GM12878 (cell line): ENCODE data around the gene FAM9A. TPM values are rescaled to one million over a fixed set of nuclear protein-coding genes. Genes with fewer than 3 reads are reported as not detected.

Source experiments
- ATAC-seq: fragments of 200-7000 bp; cut with Tn5 transposase; 3 replicates; pipeline ENCODE4 v1.9.1; 2020; ENCODE audit warnings: mild to moderate bottlenecking, moderate library complexity
- BruUV-seq: library from RNA; stranded (reverse); fragments of 400-500 nt; replicated peaks from 2 replicates; lab custom pipeline; 2021; lab: Mats Ljungman, UMichigan
- CTCF ChIA-PET: fragments of 300-600 bp; sonication (Branson Sonifier 250); formaldehyde crosslinking; extraction: SDS; loops from one replicate; lab custom pipeline; 2021; ENCODE audit warnings: inconsistent platforms; lab: Yijun Ruan, JAX
- POLR2A ChIA-PET: fragments of 350-600 bp; formaldehyde crosslinking; extraction: SDS; loops from one replicate; lab custom pipeline; 2021; ENCODE audit warnings: inconsistent platforms; lab: Charles Lee
- RAD21 ChIA-PET: fragments of 300-600 bp; sonication (Branson Sonifier 250); formaldehyde crosslinking; loops from one replicate; lab custom pipeline; 2023; ENCODE audit warnings: antibody characterized with exemption; ENCODE audit not compliant: unreplicated experiment; lab: Charles Lee
- SMC1A ChIA-PET: fragments of 300-600 bp; sonication (Branson Sonifier 250); formaldehyde crosslinking; loops from one replicate; lab custom pipeline; 2023; ENCODE audit not compliant: unreplicated experiment, uncharacterized antibody; lab: Charles Lee
- DNase-seq: peaks from one replicate; pipeline ENCODE4 v3.0.0-alpha.2; 2011; ENCODE audit warnings: low read depth, low spot score
- FAIRE-seq: peaks from 3 replicates; lab custom pipeline; 2011; peaks lifted over from hg19 to GRCh38; lab: Jason Lieb, UNC
- H2AFZ ChIP-seq: 2 replicates; pipeline ENCODE4 v1.6.0; 2011; ENCODE audit warnings: low read depth, low read length, control low read depth; ENCODE audit not compliant: control insufficient read depth
- H3K27ac ChIP-seq: 2 replicates; pipeline ENCODE4 v1.5.1; 2011; ENCODE audit warnings: control low read depth; ENCODE audit not compliant: control insufficient read depth, insufficient read depth
- H3K27me3 ChIP-seq, 2 experiments: replicated peaks in 1 of 2; 2 replicates each; pipeline versions ENCODE4 v1.6.0 to v1.6.1; 2011; ENCODE audit warnings: low read length in 1 of 2; ENCODE audit not compliant: control insufficient read depth in 2 of 2, insufficient read depth in 2 of 2
- H3K36me3 ChIP-seq, 2 experiments: 2 replicates each; pipeline ENCODE4 v1.5.1; 2011; ENCODE audit warnings: low read length in 1 of 2; ENCODE audit not compliant: control insufficient read depth in 2 of 2, insufficient read depth in 2 of 2
- H3K4me1 ChIP-seq: 2 replicates; pipeline ENCODE4 v1.6.1; 2011; ENCODE audit warnings: mild to moderate bottlenecking, low read length, moderate library complexity, mixed read lengths; ENCODE audit not compliant: control insufficient read depth, insufficient read depth
- H3K4me2 ChIP-seq: 2 replicates; pipeline ENCODE4 v1.6.0; 2011; ENCODE audit warnings: control low read depth; ENCODE audit not compliant: control insufficient read depth, insufficient read depth
- H3K4me3 ChIP-seq: fragments of 200-600 bp; sonication (generic); 2 replicates; pipeline ENCODE4 v1.5.1; 2016
- H3K79me2 ChIP-seq: 2 replicates; pipeline ENCODE4 v1.6.0; 2011; ENCODE audit warnings: low read length; ENCODE audit not compliant: control insufficient read depth, insufficient read depth
- H3K9ac ChIP-seq: 2 replicates; pipeline ENCODE4 v1.8.0; 2011; ENCODE audit warnings: low read length, control low read depth, mixed read lengths; ENCODE audit not compliant: control insufficient read depth, insufficient read depth
- H3K9me3 ChIP-seq: replicated peaks from 3 replicates; pipeline ENCODE4 v1.5.1; 2011; ENCODE audit warnings: mild to moderate bottlenecking, low read length; ENCODE audit not compliant: control insufficient read depth, insufficient read depth
- H4K20me1 ChIP-seq: 2 replicates; pipeline ENCODE4 v1.6.0; 2011; ENCODE audit not compliant: control insufficient read depth, insufficient read depth
- ATF7 ChIP-seq: fragments of 450-650 bp; IDR thresholded peaks from 2 replicates; pipeline ENCODE4 v1.6.1; 2016; ENCODE audit warnings: low read depth, mild to moderate bottlenecking
- BMI1 ChIP-seq: fragments of 450-650 bp; IDR thresholded peaks from 2 replicates; pipeline ENCODE4 v1.6.1; 2016; ENCODE audit warnings: mild to moderate bottlenecking, moderate library complexity, borderline replicate concordance
- CBX5 ChIP-seq: sonication (generic); IDR thresholded peaks from 2 replicates; pipeline ENCODE4 v1.6.1; 2016; ENCODE audit warnings: low read depth, moderate library complexity, mild to moderate bottlenecking, inconsistent platforms
- CREM ChIP-seq: IDR thresholded peaks from 2 replicates; pipeline ENCODE4 v1.6.1; 2014; ENCODE audit warnings: antibody characterized with exemption, low read depth
- EZH2 ChIP-seq: IDR thresholded peaks from 2 replicates; pipeline ENCODE4 v1.6.1; 2012; ENCODE audit warnings: low read depth, mild to moderate bottlenecking, control low read depth, inconsistent platforms, low read length, borderline replicate concordance; ENCODE audit not compliant: control insufficient read depth
- FOS ChIP-seq: IDR thresholded peaks from 3 replicates; pipeline ENCODE4 v1.6.1; 2011; ENCODE audit warnings: borderline replicate concordance; ENCODE audit not compliant: insufficient read length; ENCODE audit errors: extremely low read depth
- NFYB ChIP-seq: IDR thresholded peaks from 2 replicates; pipeline ENCODE4 v1.6.1; 2011; ENCODE audit warnings: low read depth, mild to moderate bottlenecking, low read length, improper control_type of control experiment, moderate library complexity; ENCODE audit not compliant: insufficient read depth
- NRF1 ChIP-seq: conservative IDR thresholded peaks from 2 replicates; pipeline ENCODE4 v1.6.1; 2011; ENCODE audit warnings: mild to moderate bottlenecking, low read depth, low read length, improper control_type of control experiment
- RELA ChIP-seq: fragments of 450-650 bp; IDR thresholded peaks from 2 replicates; pipeline ENCODE4 v1.8.0; 2014; ENCODE audit warnings: borderline replicate concordance; ENCODE audit not compliant: partially characterized antibody
- SREBF2 ChIP-seq: IDR thresholded peaks from 2 replicates; pipeline ENCODE4 v1.6.1; 2012; ENCODE audit warnings: mild to moderate bottlenecking, low read length
- TCF12 ChIP-seq: IDR thresholded peaks from 2 replicates; pipeline ENCODE4 v1.6.1; 2011; ENCODE audit warnings: low read depth, mild to moderate bottlenecking, low read length
- WGBS: methylation state at CpG from one replicate; pipeline ENCODE4 v1.1.6; 2016; ENCODE audit warnings: low lambda C conversion rate; ENCODE audit not compliant: insufficient replicate concordance, insufficient coverage; ENCODE audit errors: missing lambda C conversion rate; 5-methylcytosine and 5-hydroxymethylcytosine counted together
- in situ Hi-C: fragments of 300-500 bp; cut with MboI; formaldehyde crosslinking; loops from 9 replicates; pipeline ENCODE4 v1.14.3; 2018; ENCODE audit warnings: mixed read lengths
- intact Hi-C: fragments of 100-400 bp; cut with micrococcal nuclease; formaldehyde crosslinking; loops from one replicate; pipeline ENCODE4 v1.14.2; 2022; ENCODE audit not compliant: unreplicated experiment
- polyA plus RNA-seq, 11 experiments: library from polyadenylated mRNA; depleted of rRNA in 4 of 11; unstranded in 6 of 11; stranded (reverse) in 5 of 11; fragments of >200 nt; fragmentation: Nextera tagmentation in 4 of 11; fragmentation: Illumina TruSeq in 1 of 11; extraction: Ambion mirVana in 4 of 11; extraction: Trizol in 1 of 11; gene quantifications; 1 replicate in 1 of 11; 2 replicates in 10 of 11; pipeline versions ENCODE4 v1.2.1 to v1.2.3, GENCODE V29; 2011 to 2016; ENCODE audit warnings: inconsistent platforms in 2 of 11, missing spikeins in 2 of 11, low read depth in 1 of 11
- total RNA-seq, 4 experiments: library from RNA; depleted of rRNA in 3 of 4; stranded (reverse); fragments of >200 nt in 3 of 4; fragmentation: Illumina TruSeq in 1 of 4; extraction: Trizol in 1 of 4; gene quantifications; 2 replicates each; pipeline versions ENCODE4 v1.2.1 to v1.2.3, GENCODE V29; 2013 to 2021
- TF ChIP-seq, protein P1 (sequence below): fragments of 450-650 bp; IDR thresholded peaks from 2 replicates; pipeline ENCODE4 v1.6.1; 2017; ENCODE audit warnings: mild to moderate bottlenecking
- TF ChIP-seq, protein P2 (sequence below): fragments of 450-650 bp; IDR thresholded peaks from 2 replicates; pipeline ENCODE4 v1.6.1; 2016; ENCODE audit warnings: mild to moderate bottlenecking, moderate library complexity, borderline replicate concordance
- TF ChIP-seq, protein P3 (sequence below): fragments of 450-650 bp; IDR thresholded peaks from 2 replicates; pipeline ENCODE4 v1.6.1; 2017; ENCODE audit warnings: mild to moderate bottlenecking, moderate library complexity

FAM9A gene
- total and polyA plus RNA-seq, 10 of the 15 experiments (the other 5 are each of a cell fraction or from before 2014, with no cell fraction given) = not detected

DNA sequence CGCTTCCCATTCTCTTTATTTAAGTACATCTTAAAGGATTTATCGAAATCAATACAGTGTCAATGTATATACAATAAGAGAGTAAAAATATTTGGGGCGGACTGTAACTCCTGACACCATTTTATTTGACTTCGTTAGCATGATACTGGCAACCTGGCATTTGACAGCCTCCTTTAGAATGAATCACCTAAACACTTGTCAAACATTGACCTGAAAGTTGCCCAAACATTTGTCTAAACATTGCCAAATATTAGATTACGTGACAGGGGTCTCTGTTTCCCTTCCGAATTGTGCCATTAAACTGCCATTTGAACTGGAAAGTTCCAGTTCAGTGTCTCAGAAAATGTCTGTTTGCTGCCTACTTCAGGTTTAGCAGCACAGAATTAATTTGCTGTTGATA is 20.8 kb upstream of the FAM9A start:
- intact Hi-C loops = no loop called here
- no peak for TF ChIP-seq NFYB
- no peak for TF ChIP-seq RELA
- TF ChIP-seq TCF12 = no peak
- TF ChIP-seq NRF1 = no peak
- TF ChIP-seq BMI1 = no peak
- no peak for TF ChIP-seq EZH2
- TF ChIP-seq FOS = no peak
- TF ChIP-seq, protein P1, sequence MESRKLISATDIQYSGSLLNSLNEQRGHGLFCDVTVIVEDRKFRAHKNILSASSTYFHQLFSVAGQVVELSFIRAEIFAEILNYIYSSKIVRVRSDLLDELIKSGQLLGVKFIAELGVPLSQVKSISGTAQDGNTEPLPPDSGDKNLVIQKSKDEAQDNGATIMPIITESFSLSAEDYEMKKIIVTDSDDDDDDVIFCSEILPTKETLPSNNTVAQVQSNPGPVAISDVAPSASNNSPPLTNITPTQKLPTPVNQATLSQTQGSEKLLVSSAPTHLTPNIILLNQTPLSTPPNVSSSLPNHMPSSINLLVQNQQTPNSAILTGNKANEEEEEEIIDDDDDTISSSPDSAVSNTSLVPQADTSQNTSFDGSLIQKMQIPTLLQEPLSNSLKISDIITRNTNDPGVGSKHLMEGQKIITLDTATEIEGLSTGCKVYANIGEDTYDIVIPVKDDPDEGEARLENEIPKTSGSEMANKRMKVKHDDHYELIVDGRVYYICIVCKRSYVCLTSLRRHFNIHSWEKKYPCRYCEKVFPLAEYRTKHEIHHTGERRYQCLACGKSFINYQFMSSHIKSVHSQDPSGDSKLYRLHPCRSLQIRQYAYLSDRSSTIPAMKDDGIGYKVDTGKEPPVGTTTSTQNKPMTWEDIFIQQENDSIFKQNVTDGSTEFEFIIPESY = no peak
- TF ChIP-seq, protein P2, sequence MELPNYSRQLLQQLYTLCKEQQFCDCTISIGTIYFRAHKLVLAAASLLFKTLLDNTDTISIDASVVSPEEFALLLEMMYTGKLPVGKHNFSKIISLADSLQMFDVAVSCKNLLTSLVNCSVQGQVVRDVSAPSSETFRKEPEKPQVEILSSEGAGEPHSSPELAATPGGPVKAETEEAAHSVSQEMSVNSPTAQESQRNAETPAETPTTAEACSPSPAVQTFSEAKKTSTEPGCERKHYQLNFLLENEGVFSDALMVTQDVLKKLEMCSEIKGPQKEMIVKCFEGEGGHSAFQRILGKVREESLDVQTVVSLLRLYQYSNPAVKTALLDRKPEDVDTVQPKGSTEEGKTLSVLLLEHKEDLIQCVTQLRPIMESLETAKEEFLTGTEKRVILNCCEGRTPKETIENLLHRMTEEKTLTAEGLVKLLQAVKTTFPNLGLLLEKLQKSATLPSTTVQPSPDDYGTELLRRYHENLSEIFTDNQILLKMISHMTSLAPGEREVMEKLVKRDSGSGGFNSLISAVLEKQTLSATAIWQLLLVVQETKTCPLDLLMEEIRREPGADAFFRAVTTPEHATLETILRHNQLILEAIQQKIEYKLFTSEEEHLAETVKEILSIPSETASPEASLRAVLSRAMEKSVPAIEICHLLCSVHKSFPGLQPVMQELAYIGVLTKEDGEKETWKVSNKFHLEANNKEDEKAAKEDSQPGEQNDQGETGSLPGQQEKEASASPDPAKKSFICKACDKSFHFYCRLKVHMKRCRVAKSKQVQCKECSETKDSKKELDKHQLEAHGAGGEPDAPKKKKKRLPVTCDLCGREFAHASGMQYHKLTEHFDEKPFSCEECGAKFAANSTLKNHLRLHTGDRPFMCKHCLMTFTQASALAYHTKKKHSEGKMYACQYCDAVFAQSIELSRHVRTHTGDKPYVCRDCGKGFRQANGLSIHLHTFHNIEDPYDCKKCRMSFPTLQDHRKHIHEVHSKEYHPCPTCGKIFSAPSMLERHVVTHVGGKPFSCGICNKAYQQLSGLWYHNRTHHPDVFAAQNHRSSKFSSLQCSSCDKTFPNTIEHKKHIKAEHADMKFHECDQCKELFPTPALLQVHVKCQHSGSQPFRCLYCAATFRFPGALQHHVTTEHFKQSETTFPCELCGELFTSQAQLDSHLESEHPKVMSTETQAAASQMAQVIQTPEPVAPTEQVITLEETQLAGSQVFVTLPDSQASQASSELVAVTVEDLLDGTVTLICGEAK = no peak
- TF ChIP-seq ATF7 = no peak
- no peak for TF ChIP-seq SREBF2
- TF ChIP-seq, protein P3, sequence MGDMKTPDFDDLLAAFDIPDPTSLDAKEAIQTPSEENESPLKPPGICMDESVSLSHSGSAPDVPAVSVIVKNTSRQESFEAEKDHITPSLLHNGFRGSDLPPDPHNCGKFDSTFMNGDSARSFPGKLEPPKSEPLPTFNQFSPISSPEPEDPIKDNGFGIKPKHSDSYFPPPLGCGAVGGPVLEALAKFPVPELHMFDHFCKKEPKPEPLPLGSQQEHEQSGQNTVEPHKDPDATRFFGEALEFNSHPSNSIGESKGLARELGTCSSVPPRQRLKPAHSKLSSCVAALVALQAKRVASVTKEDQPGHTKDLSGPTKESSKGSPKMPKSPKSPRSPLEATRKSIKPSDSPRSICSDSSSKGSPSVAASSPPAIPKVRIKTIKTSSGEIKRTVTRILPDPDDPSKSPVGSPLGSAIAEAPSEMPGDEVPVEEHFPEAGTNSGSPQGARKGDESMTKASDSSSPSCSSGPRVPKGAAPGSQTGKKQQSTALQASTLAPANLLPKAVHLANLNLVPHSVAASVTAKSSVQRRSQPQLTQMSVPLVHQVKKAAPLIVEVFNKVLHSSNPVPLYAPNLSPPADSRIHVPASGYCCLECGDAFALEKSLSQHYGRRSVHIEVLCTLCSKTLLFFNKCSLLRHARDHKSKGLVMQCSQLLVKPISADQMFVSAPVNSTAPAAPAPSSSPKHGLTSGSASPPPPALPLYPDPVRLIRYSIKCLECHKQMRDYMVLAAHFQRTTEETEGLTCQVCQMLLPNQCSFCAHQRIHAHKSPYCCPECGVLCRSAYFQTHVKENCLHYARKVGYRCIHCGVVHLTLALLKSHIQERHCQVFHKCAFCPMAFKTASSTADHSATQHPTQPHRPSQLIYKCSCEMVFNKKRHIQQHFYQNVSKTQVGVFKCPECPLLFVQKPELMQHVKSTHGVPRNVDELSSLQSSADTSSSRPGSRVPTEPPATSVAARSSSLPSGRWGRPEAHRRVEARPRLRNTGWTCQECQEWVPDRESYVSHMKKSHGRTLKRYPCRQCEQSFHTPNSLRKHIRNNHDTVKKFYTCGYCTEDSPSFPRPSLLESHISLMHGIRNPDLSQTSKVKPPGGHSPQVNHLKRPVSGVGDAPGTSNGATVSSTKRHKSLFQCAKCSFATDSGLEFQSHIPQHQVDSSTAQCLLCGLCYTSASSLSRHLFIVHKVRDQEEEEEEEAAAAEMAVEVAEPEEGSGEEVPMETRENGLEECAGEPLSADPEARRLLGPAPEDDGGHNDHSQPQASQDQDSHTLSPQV = no peak
- TF ChIP-seq CBX5 = no peak
- TF ChIP-seq CREM = no peak

More for the DNA sequence above, 20.8 kb upstream of the FAM9A start:
- no peaks in the 10 kb centered on the region for H3K36me3 ChIP-seq
- DNase-seq = no peak
- no peaks in the 10 kb centered on the region for H4K20me1 ChIP-seq
- H3K27ac ChIP-seq = no peak overlapping the region
- 30% methylated on average over 6 of the region's 6 CpGs for WGBS
- POLR2A ChIA-PET = no interaction called here
- H3K9ac ChIP-seq = no peak overlapping the region
- RAD21 ChIA-PET = no interaction called here
- no peak for FAIRE-seq
- H3K27me3 ChIP-seq = no peaks in the 10 kb centered on the region
- SMC1A ChIA-PET = interaction anchor here (1.2 kb wide), 1 partner anchor 824 kb away, joined by 3 read pairs; no protein-coding TSS in a partner anchor
- no peaks in the 10 kb centered on the region for H3K9me3 ChIP-seq
- no peak overlapping the region for H3K4me2 ChIP-seq
- H3K4me3 ChIP-seq = no peak overlapping the region
- no peaks in the 10 kb centered on the region for H3K4me1 ChIP-seq
- ATAC-seq = no peak
- in situ Hi-C loops = loop anchor here (25.0 kb wide), 1 partner anchor 1290 kb away; no protein-coding TSS in a partner anchor
- H3K79me2 ChIP-seq = no peaks in the 10 kb centered on the region
- BruUV-seq = no TSS peak
- H2AFZ ChIP-seq = no peak overlapping the region
- CTCF ChIA-PET = interaction anchor here (1.6 kb wide), 1 partner anchor 58 kb away, joined by 3 read pairs; no protein-coding TSS in a partner anchor
